ENCODE measurements around the gene TDRD12.

TDRD12 gene

GRCh38 chr19:32868206-32868950 is 148.8 kb downstream of the TDRD12 start:
- in situ Hi-C loops (cut with MboI; ENCODE audit: low sequenced_read_pairs), result no loop called here
- Histone ChIP-seq H3K27me3 (ENCODE audit: low read depth) (no peaks in the 10 kb centered on the region), H3K9me3 (no peaks in the 10 kb centered on the region), H3K4me3 (no peak overlapping the region), H3K4me1 (no peaks in the 10 kb centered on the region), H3K36me3 (replicated peaks) (no peaks in the 10 kb centered on the region)
- no peak for DNase-seq (ENCODE audit: low spot score in 2 of 2)

GRCh38 chr19:32869369-32869965 is 149.9 kb downstream of the TDRD12 start, which contains the start of gene SLC7A9:
Gene SLC7A9 (minus strand): TSS chr19:32869767. CDS start chr19:32868534, 1,233 bp downstream.
- H3K27me3 ChIP-seq (ENCODE audit: low read depth), result no peaks in the 10 kb centered on the region
- no peaks in the 10 kb centered on the region for H3K36me3 ChIP-seq (replicated peaks)
- H3K4me1 ChIP-seq, result no peaks in the 10 kb centered on the region
- H3K4me3 ChIP-seq, result no peak within 1 kb of the TSS
- in situ Hi-C loops (cut with MboI; ENCODE audit: low sequenced_read_pairs), result no loop called here
- H3K9me3 ChIP-seq, result no peaks in the 10 kb centered on the region
- no peak for DNase-seq (ENCODE audit: low spot score in 2 of 2)

GRCh38 chr19:32869966-32870573 is 150.5 kb downstream of the TDRD12 start:
- no peaks in the 10 kb centered on the region for H3K36me3 ChIP-seq (replicated peaks)
- in situ Hi-C loops (cut with MboI; ENCODE audit: low sequenced_read_pairs), result no loop called here
- DNase-seq (ENCODE audit: low spot score in 2 of 2), result no peak
- no peaks in the 10 kb centered on the region for H3K9me3 ChIP-seq
- H3K27me3 ChIP-seq (ENCODE audit: low read depth), result no peaks in the 10 kb centered on the region
- H3K4me3 ChIP-seq, result no peak overlapping the region
- no peaks in the 10 kb centered on the region for H3K4me1 ChIP-seq

- Histone ChIP-seq H3K9me3 (no peaks in the 10 kb centered on the region), H3K4me1 (no peaks in the 10 kb centered on the region), H3K36me3 (replicated peaks) (no peaks in the 10 kb centered on the region), H3K4me3 (no peak overlapping the region), H3K27me3 (ENCODE audit: low read depth) (no peaks in the 10 kb centered on the region)
- in situ Hi-C loops (cut with MboI; ENCODE audit: low sequenced_read_pairs), result no loop called here
- no peak for DNase-seq (ENCODE audit: low spot score in 2 of 2)
Observed at GRCh38 chr19:32870981-32871451, 151.4 kb downstream of the TDRD12 start.

GRCh38 chr19:32872391-32872790 is 152.8 kb downstream of the TDRD12 start:
- H3K4me3 ChIP-seq, result no peak overlapping the region
- H3K4me1 ChIP-seq, result no peaks in the 10 kb centered on the region
- in situ Hi-C loops (cut with MboI; ENCODE audit: low sequenced_read_pairs), result no loop called here
- H3K27me3 ChIP-seq (ENCODE audit: low read depth), result no peaks in the 10 kb centered on the region
- DNase-seq (ENCODE audit: low spot score in 2 of 2), result no peak
- no peaks in the 10 kb centered on the region for H3K36me3 ChIP-seq (replicated peaks)
- no peaks in the 10 kb centered on the region for H3K9me3 ChIP-seq

GRCh38 chr19:32873247-32873959 is 153.8 kb downstream of the TDRD12 start:
- no peaks in the 10 kb centered on the region for H3K36me3 ChIP-seq (replicated peaks)
- no peak for DNase-seq (ENCODE audit: low spot score in 2 of 2)
- in situ Hi-C loops (cut with MboI; ENCODE audit: low sequenced_read_pairs), result no loop called here
- H3K9me3 ChIP-seq, result no peaks in the 10 kb centered on the region
- no peaks in the 10 kb centered on the region for H3K27me3 ChIP-seq (ENCODE audit: low read depth)
- H3K4me3 ChIP-seq, result no peak overlapping the region
- no peaks in the 10 kb centered on the region for H3K4me1 ChIP-seq

GRCh38 chr19:32874605-32875004 is 155.0 kb downstream of the TDRD12 start:
- Histone ChIP-seq H3K36me3 (replicated peaks) (no peaks in the 10 kb centered on the region), H3K27me3 (ENCODE audit: low read depth) (no peaks in the 10 kb centered on the region), H3K4me1 (no peaks in the 10 kb centered on the region), H3K4me3 (no peak overlapping the region), H3K9me3 (no peaks in the 10 kb centered on the region)
- no peak for DNase-seq (ENCODE audit: low spot score in 2 of 2)
- in situ Hi-C loops (cut with MboI; ENCODE audit: low sequenced_read_pairs), result no loop called here

- no peak overlapping the region for H3K4me3 ChIP-seq
- no peaks in the 10 kb centered on the region for H3K9me3 ChIP-seq
- no peaks in the 10 kb centered on the region for H3K36me3 ChIP-seq (replicated peaks)
- H3K4me1 ChIP-seq, result no peaks in the 10 kb centered on the region
- in situ Hi-C loops (cut with MboI; ENCODE audit: low sequenced_read_pairs), result no loop called here
- no peaks in the 10 kb centered on the region for H3K27me3 ChIP-seq (ENCODE audit: low read depth)
- no peak for DNase-seq (ENCODE audit: low spot score in 2 of 2)
Observed at GRCh38 chr19:32875428-32875827, 155.9 kb downstream of the TDRD12 start.

- no peak for DNase-seq (ENCODE audit: low spot score in 2 of 2)
- in situ Hi-C loops (cut with MboI; ENCODE audit: low sequenced_read_pairs), result no loop called here
- no peaks in the 10 kb centered on the region for H3K27me3 ChIP-seq (ENCODE audit: low read depth)
- H3K4me3 ChIP-seq, result no peak overlapping the region
- H3K9me3 ChIP-seq, result no peaks in the 10 kb centered on the region
- H3K36me3 ChIP-seq (replicated peaks), result no peaks in the 10 kb centered on the region
- H3K4me1 ChIP-seq, result no peaks in the 10 kb centered on the region
Observed at GRCh38 chr19:32876236-32876918, 156.8 kb downstream of the TDRD12 start.

- no peaks in the 10 kb centered on the region for H3K9me3 ChIP-seq
- H3K27me3 ChIP-seq (ENCODE audit: low read depth), result no peaks in the 10 kb centered on the region
- no peak overlapping the region for H3K4me3 ChIP-seq
- in situ Hi-C loops (cut with MboI; ENCODE audit: low sequenced_read_pairs), result no loop called here
- no peak for DNase-seq (ENCODE audit: low spot score in 2 of 2)
- H3K36me3 ChIP-seq (replicated peaks), result no peaks in the 10 kb centered on the region
- H3K4me1 ChIP-seq, result no peaks in the 10 kb centered on the region
Observed at GRCh38 chr19:32876919-32877285, 157.3 kb downstream of the TDRD12 start.

Measured in HAP-1 (cell line).